Measurements from ENCODE around the gene ECHDC1.

DNA sequence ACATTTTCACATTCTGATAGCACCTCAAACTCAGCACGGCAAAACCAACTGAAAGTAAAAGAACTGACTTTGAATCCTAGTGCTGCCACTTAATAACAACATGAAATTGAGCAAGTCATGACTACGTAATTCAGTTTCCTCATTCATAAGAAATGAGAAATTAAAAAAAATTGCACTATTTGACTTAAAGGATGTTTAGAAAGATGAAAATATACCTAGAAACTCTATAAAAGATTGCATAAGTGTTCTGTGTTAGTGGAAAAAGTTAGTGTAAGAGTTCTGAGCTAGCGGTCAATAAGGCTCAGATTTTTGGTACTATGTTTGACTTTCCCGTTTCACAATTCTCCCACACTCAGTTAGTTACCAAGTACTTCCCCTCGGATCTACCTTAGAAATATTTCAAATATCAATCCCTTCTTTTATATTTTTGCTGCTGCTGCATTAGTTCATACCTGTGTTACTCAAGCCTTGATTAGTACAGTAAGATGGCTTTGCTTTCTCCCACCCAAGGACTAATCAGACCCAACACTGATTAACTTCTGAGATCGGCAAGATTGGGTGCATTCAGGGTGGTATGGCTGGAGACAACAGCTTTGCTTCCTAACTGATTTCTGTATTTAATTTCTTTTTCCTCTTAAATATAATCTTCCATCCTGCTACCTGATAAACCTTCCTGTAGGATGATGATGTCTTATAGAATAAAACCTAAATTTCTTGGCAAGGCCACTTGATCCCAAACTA, 25.9 kb downstream of the ECHDC1 start:
- TF ChIP-seq, protein P1, sequence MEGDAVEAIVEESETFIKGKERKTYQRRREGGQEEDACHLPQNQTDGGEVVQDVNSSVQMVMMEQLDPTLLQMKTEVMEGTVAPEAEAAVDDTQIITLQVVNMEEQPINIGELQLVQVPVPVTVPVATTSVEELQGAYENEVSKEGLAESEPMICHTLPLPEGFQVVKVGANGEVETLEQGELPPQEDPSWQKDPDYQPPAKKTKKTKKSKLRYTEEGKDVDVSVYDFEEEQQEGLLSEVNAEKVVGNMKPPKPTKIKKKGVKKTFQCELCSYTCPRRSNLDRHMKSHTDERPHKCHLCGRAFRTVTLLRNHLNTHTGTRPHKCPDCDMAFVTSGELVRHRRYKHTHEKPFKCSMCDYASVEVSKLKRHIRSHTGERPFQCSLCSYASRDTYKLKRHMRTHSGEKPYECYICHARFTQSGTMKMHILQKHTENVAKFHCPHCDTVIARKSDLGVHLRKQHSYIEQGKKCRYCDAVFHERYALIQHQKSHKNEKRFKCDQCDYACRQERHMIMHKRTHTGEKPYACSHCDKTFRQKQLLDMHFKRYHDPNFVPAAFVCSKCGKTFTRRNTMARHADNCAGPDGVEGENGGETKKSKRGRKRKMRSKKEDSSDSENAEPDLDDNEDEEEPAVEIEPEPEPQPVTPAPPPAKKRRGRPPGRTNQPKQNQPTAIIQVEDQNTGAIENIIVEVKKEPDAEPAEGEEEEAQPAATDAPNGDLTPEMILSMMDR (IDR thresholded peaks at IDR 0.05; ENCODE audit: low read length): no peak
- no peak for TF ChIP-seq EZH2 (IDR thresholded peaks at IDR 0.05; ENCODE audit: borderline replicate concordance, low read length)

Data from OCI-LY1 (cell line).